ENCODE results near the gene RPAP3.

The RPAP3 gene

DNA sequence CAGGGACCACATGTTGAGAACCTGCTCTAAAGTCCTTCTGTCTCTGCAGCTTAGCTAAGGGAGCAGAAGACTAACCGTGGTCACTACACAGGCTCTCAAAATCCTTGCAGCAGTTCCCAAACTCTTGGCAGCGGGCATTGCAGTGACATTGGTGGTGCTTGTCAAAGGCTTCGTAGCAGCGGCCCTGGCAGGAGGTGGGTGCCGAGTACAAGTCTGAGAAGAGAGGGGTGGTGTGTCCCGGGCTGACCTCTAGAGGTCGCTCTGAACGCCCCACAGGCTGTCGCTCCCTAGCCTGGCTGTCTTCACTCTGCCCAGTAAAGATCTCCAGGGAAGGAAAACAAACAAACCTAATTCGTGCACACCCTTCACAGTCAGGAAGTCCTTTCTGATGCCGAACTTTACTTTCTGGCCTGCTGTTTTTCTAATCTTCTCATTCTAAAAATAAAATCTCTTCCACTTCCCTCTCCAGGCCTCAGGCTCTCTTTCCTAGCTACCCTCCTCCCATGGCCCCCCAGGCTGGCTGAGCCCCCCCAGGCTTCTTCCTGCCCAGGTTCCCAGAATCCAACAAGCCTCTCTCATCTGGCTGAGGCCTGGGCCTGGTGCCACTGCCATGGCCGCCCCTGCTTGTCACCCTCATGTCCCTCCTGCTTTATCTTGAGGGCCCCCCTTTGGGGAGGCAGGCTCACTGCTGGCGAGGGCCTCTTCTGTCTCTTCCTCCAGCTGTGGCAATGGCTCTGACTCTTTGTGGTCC is 11.8 kb upstream of the RPAP3 start:
- Histone ChIP-seq H3K27me3 (ENCODE audit: insufficient read depth, low read length) (no peaks in the 10 kb centered on the region), H3K27ac (ENCODE audit: low read depth, low read length, poor library complexity, severe bottlenecking) (no peak overlapping the region), H3K79me2 (ENCODE audit: insufficient read depth, low read length) (no peaks in the 10 kb centered on the region), H3K4me1 (ENCODE audit: insufficient read depth, low read length, severe bottlenecking) (peaks cover 5% of the 10 kb centered on the region), H3K9me3 (ENCODE audit: low read length) (no peaks in the 10 kb centered on the region), H3K36me3 (ENCODE audit: insufficient read depth, low read length) (no peaks in the 10 kb centered on the region), H2AFZ (ENCODE audit: low read length) (no peak overlapping the region), H3F3A (ENCODE audit: insufficient read depth, low read length) (no peaks in the 10 kb centered on the region), H3K9me2 (ENCODE audit: low read depth, low read length) (no peaks in the 10 kb centered on the region), H3K9ac (ENCODE audit: low read length) (no peak overlapping the region), H3K4me2 (ENCODE audit: low read length) (no peak overlapping the region), H4K20me1 (ENCODE audit: insufficient read depth, low read length) (no peaks in the 10 kb centered on the region), H3K4me3 (ENCODE audit: low read depth, low read length, poor library complexity, severe bottlenecking) (no peak overlapping the region)
- TF ChIP-seq EZH2 (IDR thresholded peaks at IDR 0.05; ENCODE audit: borderline replicate concordance, low read length) (no peak), CTCF (IDR thresholded peaks at IDR 0.05; ENCODE audit: low read length) (peak; percentile 64)

GRCh38 chr12:47717046-47717442 is 11.2 kb upstream of the RPAP3 start:
- Histone ChIP-seq H3K9me2 (ENCODE audit: low read depth, low read length) (no peaks in the 10 kb centered on the region), H4K20me1 (ENCODE audit: insufficient read depth, low read length) (no peaks in the 10 kb centered on the region), H3K9me3 (ENCODE audit: low read length) (no peaks in the 10 kb centered on the region), H3K4me1 (ENCODE audit: insufficient read depth, low read length, severe bottlenecking) (peaks cover 5% of the 10 kb centered on the region), H3K27ac (ENCODE audit: low read depth, low read length, poor library complexity, severe bottlenecking) (no peak overlapping the region), H3K4me2 (ENCODE audit: low read length) (no peak overlapping the region), H3K9ac (ENCODE audit: low read length) (no peak overlapping the region), H3F3A (ENCODE audit: insufficient read depth, low read length) (no peaks in the 10 kb centered on the region), H3K27me3 (ENCODE audit: insufficient read depth, low read length) (no peaks in the 10 kb centered on the region), H2AFZ (ENCODE audit: low read length) (no peak overlapping the region), H3K36me3 (ENCODE audit: insufficient read depth, low read length) (no peaks in the 10 kb centered on the region), H3K79me2 (ENCODE audit: insufficient read depth, low read length) (no peaks in the 10 kb centered on the region), H3K4me3 (ENCODE audit: low read depth, low read length, poor library complexity, severe bottlenecking) (no peak overlapping the region)
- TF ChIP-seq CTCF (IDR thresholded peaks at IDR 0.05; ENCODE audit: low read length) (no peak), EZH2 (IDR thresholded peaks at IDR 0.05; ENCODE audit: borderline replicate concordance, low read length) (no peak)

GRCh38 chr12:47715877-47716548 is 10.2 kb upstream of the RPAP3 start:
- Histone ChIP-seq H3K4me3 (ENCODE audit: low read depth, low read length, poor library complexity, severe bottlenecking) (no peak overlapping the region), H3K27ac (ENCODE audit: low read depth, low read length, poor library complexity, severe bottlenecking) (no peak overlapping the region)
- TF ChIP-seq CTCF (IDR thresholded peaks at IDR 0.05; ENCODE audit: low read length) (no peak), EZH2 (IDR thresholded peaks at IDR 0.05; ENCODE audit: borderline replicate concordance, low read length) (no peak)

More at GRCh38 chr12:47715877-47716548, 10.2 kb upstream of the RPAP3 start:
- H3K79me2 ChIP-seq (ENCODE audit: insufficient read depth, low read length), result no peaks in the 10 kb centered on the region
- H3K36me3 ChIP-seq (ENCODE audit: insufficient read depth, low read length), result no peaks in the 10 kb centered on the region
- H3K4me2 ChIP-seq (ENCODE audit: low read length), result no peak overlapping the region
- H4K20me1 ChIP-seq (ENCODE audit: insufficient read depth, low read length), result no peaks in the 10 kb centered on the region
- H3K9me3 ChIP-seq (ENCODE audit: low read length), result no peaks in the 10 kb centered on the region
- H3K9ac ChIP-seq (ENCODE audit: low read length), result no peak overlapping the region
- no peaks in the 10 kb centered on the region for H3F3A ChIP-seq (ENCODE audit: insufficient read depth, low read length)
- H3K9me2 ChIP-seq (ENCODE audit: low read depth, low read length), result no peaks in the 10 kb centered on the region
- H2AFZ ChIP-seq (ENCODE audit: low read length), result no peak overlapping the region
- no peaks in the 10 kb centered on the region for H3K27me3 ChIP-seq (ENCODE audit: insufficient read depth, low read length)
- H3K4me1 ChIP-seq (ENCODE audit: insufficient read depth, low read length, severe bottlenecking), result peaks cover 5% of the 10 kb centered on the region
